T-helper 2 cell (primary cell): Measurements from ENCODE around the gene FRMD4A.
"Not testable (repeated sequence)": the region's sequence is repeated elsewhere in the genome, so short reads cannot be mapped to it uniquely, and the experiment has no call there.

Experiments
- DNase-seq, 5 experiments: peaks; one replicate each; pipeline versions ENCODE4 v3.0.0 to v3.0.0-alpha.2; 2012 to 2022

FRMD4A gene

GRCh38 chr10:13834581-13835286 lies 496.0 kb downstream of the FRMD4A start:
- no peak for DNase-seq

DNA sequence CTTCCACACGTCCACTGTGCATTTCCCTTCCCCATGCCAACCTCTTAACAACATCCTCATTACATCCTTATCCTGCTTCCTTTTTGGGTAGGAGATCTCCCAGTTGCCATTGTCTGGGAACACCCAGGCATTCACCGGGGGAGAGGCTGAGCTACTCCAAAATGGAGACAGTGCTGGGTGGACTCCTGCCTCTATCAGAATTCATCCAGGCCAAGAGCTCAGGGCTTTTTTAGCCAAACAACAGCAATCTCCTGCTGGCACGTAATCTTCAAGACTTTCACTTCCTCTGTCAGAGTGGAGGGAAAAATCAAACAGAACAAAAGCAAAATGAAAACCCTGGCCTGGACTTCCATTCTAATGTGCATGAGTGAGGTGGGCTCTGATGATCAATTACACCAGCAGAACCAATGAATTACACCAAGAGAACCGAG lies 499.0 kb downstream of the FRMD4A start:
- no peak for DNase-seq

DNA sequence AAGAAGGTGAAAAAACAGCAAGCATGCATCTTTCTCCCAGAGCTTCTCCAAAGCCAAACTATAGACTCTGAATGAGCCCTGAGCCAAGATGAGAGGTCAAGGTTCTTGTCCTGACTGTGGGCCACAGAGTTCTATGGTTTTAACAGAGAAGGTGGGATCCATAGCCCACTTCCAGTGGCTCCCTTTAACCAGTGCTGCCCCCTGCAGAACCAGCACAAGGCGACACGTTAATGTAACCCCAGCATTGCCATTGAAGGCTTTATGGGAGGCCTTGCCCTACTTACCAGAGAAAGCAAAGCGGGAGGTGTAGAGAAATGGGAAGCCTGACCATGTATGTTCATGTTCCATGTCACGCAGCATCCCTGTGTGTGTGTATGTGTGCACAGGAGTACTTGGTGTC lies 500.3 kb downstream of the FRMD4A start:
- no peak for DNase-seq

DNA sequence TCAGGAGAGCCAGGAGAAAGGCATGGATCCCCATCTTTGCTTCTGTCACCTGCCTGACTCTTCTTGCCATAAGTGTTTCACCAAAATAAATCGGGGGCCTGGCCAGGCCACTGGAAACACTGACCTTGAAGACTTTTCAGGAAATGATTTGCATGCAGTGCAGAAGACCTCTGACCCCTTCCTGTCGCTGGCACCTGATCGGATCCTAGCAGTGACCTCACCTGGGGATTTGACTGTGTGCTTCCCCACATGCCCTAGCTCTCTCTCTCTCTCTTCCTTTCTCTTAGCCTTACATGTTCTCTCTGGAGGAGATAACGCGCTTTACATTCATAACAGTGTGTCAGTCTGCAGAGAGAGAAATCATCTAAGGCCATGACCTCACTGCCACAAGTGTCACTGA lies 500.9 kb downstream of the FRMD4A start:
- no peak for DNase-seq

GRCh38 chr10:13828284-13828683 lies 502.4 kb downstream of the FRMD4A start:
- not testable (repeated sequence) for DNase-seq

GRCh38 chr10:13827076-13827797 lies 503.5 kb downstream of the FRMD4A start:
- DNase-seq = no peak

DNA sequence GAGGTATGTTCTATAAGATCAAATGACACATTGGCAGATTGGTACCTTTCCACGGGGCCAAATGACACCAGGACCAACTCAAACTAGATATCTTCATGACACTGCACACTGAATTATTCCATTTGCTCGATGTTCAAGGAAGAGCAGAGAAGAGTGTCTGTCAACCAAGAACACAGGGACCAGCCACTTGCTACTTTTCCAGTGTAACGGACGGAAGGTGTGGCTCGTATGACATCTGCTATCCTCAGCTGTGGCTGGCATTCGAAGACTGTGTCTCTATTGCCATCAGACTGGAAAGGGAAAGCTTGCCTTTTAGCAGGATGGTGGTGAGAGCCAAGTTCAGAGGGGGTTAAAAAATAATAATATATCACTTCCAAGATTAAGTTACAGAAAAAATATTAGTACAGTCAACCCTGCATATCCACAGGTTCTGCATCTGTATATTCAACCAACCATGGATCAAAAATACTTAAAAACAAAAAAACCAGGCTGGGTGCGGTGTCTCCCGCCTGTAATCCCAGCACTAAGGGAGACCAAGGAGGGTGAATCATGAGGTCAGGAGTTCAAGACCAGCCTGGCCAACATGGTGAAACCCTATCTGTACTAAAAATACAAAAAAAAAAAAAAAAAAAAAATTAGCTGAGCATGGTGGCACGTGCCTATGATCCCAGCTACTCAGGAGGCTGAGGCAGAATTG lies 506.9 kb downstream of the FRMD4A start:
- no peak for DNase-seq

DNA sequence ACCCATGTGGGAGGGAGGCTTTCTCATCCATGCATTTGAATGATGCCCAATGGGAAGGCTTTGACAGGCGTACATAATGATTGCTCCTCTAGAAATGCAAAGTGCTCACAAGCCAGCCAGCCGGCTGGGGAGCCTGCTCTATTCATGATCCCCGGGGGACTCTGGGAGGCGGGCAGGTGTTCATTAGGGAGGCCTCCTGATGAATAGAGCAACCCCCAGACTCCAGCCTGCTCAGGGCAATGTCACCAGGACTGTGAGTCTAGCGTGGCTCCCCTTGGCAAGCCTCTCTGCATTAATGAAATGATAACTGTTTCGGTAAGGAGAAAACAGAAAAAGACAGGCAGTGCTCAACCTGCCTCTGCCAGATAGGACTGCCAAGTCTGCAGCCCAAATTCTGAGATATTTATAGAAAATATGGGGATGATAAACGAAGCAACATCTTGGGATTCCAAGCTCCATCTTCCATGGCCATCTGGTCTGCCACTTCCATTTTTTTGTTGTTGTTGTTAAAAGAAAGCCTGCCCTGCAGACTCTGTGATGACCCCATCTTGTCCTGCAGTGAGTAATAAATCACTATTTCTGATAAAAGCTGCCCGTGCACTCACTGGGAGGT lies 507.5 kb downstream of the FRMD4A start:
- no peak for DNase-seq

- DNase-seq = no peak
These were observed 508.2 kb downstream of the FRMD4A start for GRCh38 chr10:13822490-13822889.

DNA sequence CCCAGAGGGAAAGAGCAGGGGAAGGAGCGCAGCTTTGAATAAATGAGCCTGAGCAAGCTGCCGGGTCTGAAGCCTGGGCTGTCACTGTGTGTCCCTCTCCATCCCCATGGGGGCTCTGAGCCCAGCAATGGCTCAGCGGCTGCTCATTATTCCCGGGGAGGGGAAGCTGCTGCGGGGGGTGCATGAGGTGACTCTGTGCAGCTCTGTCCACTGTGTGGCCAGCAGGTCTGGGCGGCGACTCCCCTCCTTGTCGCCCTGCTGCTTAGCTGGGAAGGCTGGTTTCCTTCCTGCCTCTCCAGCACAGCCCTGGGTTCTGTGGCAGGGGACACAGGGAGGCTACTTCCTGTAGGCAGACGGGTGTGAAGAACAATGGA lies 509.8 kb downstream of the FRMD4A start:
- DNase-seq = no peak

- DNase-seq = peak in 1 of 5 experiments; percentile 46
These were observed 510.4 kb downstream of the FRMD4A start for GRCh38 chr10:13820119-13820963.

DNA sequence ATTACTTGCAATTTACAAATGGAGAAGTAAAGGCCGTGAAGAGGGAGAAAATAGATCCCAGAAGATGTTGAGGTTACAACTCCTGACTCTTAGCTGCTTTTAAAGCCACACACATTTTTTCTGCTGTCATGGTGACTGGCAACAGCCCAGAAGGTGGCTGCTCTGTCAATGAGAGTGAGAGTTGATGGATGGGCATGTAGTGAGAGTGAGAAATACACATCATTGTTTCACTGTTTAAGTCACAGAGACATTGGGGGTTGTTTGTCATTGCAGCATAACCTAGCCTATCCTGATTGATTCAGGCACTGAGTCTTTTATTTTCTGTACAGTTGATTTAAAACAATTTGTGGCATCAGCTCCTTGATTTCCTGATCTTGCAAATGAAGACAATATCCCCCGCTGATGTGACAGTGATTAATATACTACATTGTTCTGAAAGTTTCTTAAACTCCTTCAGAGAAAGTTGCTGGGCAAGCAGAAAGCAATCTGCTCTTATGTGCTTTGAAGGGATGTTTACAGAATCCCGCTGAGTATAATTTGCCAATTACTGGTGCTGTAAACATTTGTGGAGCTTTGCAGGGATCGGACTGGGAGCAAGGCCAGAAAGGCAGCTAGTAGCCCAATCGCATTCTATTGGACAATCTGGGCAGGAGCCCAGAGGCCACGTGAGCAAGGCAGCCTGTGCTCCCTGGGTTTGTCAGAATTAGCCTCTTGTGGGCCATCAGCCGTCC lies 514.4 kb downstream of the FRMD4A start:
- no peak for DNase-seq

- DNase-seq = no peak
These were observed 515.0 kb downstream of the FRMD4A start for GRCh38 chr10:13815756-13816155.

DNA sequence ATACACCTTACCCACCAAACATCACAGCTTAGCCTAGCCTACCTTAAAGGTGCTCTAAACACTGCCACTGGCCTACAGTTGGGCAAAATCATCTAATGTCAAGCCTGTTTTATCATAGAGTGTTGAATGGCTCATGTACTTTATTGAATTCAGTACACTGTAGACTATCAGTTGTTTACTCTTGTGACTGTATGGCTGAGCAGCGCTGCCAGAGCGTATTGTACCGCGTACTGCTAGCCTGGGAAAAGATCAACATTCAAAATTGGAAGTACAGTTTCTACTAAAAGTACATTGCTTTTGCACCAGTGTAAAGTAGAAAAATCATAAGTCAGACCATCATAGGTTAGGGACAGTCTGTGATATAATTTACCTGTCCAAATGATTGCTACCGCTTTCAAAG lies 517.2 kb downstream of the FRMD4A start:
- no peak for DNase-seq

- no peak for DNase-seq
These were observed 517.9 kb downstream of the FRMD4A start for GRCh38 chr10:13812804-13813203.

DNA sequence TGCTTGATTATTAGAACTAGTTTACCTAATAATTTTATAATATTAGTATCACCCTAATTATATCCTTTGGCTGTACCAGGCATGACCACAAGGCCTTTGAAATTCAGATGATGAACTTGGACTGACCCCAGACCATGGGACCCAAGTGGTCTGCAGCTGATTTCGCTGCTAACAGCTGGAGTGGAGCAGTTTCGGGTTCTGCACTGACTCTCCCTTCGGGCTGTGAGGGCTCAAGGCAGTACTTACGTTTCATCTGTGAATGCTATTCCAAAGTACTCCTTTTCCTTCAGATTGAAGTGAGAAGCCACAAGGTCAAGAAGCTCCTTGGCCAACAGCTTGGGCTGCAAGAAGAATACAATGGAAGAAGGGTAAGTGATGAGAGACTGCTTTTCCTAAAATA lies 520.2 kb downstream of the FRMD4A start:
- no peak for DNase-seq

DNA sequence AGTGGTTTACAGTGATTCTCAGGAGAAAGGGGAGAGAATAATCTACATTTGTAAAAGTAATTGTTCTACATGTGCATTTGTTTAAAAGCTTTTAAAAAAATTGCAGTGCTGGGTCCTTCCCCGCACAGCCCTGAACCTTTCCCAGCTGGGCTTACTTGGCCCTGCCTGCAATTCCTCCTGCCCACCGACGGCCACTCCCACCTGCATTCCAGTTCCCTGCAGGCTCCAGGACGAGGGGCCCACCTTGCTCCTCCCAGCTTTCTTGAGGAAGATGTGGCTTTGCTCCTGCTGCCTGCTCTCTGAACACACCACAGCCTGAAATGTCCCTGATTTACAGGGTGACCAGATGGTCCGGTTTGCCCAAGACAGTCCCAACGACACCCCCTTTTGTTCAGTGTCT lies 521.3 kb downstream of the FRMD4A start:
- no peak for DNase-seq

DNA sequence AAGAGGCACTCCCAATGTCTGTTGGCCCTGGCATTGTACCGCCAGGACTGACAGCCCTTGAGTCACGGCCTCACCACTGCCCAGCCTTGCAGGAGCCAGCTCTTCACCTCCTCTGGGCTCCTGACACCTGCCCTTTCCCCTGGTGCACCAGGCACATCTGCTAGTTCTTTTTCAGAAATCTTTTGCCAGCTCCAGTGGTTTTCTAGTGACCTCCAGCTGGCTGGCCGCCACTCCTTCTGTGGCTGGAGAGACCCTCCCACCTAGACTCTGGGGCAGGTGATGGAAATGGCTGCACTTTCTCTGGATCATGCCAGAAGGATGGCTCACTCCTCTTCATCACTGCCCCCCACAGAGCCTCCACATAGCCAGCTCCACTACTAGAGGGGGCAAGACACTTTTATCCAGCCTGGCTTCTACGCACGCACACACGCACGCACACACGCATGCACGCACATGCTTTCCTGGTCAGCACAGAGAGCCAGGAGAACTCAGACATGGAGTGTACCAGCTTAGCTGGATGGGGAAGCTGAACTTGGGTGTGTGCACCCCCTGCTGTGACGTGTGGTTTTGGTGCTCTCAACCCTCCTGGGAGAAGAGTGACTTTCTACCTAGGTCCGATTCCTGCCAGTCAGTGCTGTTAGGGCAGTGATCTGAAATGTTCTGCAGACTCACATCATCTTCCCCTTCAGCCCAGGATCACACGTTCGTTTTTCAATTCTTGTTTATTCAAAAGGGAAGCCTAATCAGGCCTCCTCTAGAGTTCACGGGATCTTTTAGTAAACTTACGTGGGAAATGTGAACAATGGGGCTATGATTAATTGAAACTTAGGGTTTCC lies 522.0 kb downstream of the FRMD4A start:
- no peak for DNase-seq

DNA sequence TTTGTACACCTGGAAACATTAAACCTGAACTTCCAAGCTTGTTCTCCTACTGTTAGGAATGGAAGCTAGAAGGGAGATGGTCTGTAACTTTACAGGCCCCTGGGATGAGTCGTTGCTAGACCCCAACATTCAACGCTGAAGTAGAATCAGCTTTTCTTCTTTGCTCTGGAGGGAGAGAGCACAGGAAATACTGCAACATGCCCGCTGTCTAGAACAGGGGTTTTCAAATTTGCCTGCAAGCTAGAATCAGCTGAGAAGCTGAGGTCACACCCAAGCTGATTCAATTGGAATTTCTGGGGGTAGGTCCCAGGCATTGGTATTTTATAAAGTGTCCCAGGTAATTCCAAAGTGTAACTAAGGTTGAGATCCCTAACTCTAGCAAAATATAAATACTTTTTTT lies 524.3 kb downstream of the FRMD4A start:
- no peak for DNase-seq
